IMR-90 (cell line): ENCODE data around the gene PDCD10. TPM values are rescaled to one million over a fixed set of nuclear protein-coding genes. Genes with fewer than 3 reads are reported as not detected.

Experiments
- ATAC-seq: fragments of 200-7000 bp; cut with Tn5 transposase; 2 replicates; pipeline ENCODE4 v1.9.1; 2020; ENCODE audit warnings: low read depth, mild to moderate bottlenecking, moderate library complexity
- BruUV-seq: library from RNA; stranded (reverse); fragments of 400-500 nt; replicated peaks from 2 replicates; lab custom pipeline; 2021; lab: Mats Ljungman, UMichigan
- CTCF ChIA-PET: fragments of 300-600 bp; formaldehyde crosslinking; extraction: SDS; loops from one replicate; lab custom pipeline; 2021; ENCODE audit warnings: antibody characterized with exemption; lab: Yijun Ruan, JAX
- POLR2A ChIA-PET: fragments of 300-600 bp; sonication (Branson Sonifier 250); formaldehyde crosslinking; loops from one replicate; lab custom pipeline; 2022; ENCODE audit warnings: antibody characterized with exemption; ENCODE audit not compliant: unreplicated experiment; lab: Charles Lee
- DNase-seq: peaks from one replicate; pipeline ENCODE4 v3.0.0; 2013
- H2AFZ ChIP-seq: replicated peaks from 2 replicates; pipeline ENCODE3; 2013; ENCODE audit warnings: low read length, mild to moderate bottlenecking; ENCODE audit not compliant: poor library complexity
- H2AK5ac ChIP-seq: 2 replicates; pipeline ENCODE4 v1.6.1; 2013; ENCODE audit warnings: low read depth, low read length, inconsistent platforms
- H2AK9ac ChIP-seq: replicated peaks from 2 replicates; pipeline ENCODE3; 2013; ENCODE audit warnings: mild to moderate bottlenecking, low read depth, low read length, moderate library complexity; ENCODE audit not compliant: poor library complexity
- H2BK120ac ChIP-seq: 2 replicates; pipeline ENCODE4 v1.6.1; 2013; ENCODE audit warnings: low read depth, low read length, inconsistent platforms
- H2BK15ac ChIP-seq: 3 replicates; pipeline ENCODE4 v1.6.1; 2013; ENCODE audit warnings: low read depth, low read length, inconsistent platforms
- H2BK20ac ChIP-seq: 2 replicates; pipeline ENCODE4 v1.6.1; 2013; ENCODE audit warnings: low read depth, mild to moderate bottlenecking, inconsistent platforms, low read length, moderate library complexity
- H2BK5ac ChIP-seq: 2 replicates; pipeline ENCODE4 v1.6.1; 2013; ENCODE audit warnings: mild to moderate bottlenecking, low read depth, low read length, inconsistent platforms; ENCODE audit not compliant: poor library complexity, severe bottlenecking
- H3K14ac ChIP-seq: replicated peaks from 2 replicates; pipeline ENCODE4 v1.6.1; 2013; ENCODE audit warnings: low read depth, low read length, inconsistent platforms
- H3K18ac ChIP-seq: 2 replicates; pipeline ENCODE4 v1.6.1; 2013; ENCODE audit warnings: low read depth, low read length, control low read depth
- H3K23ac ChIP-seq: 2 replicates; pipeline ENCODE4 v1.6.1; 2013; ENCODE audit warnings: low read depth, low read length, inconsistent platforms
- H3K27ac ChIP-seq: 2 replicates; pipeline ENCODE4 v1.5.1; 2013; ENCODE audit warnings: mild to moderate bottlenecking, control low read depth, low read length; ENCODE audit not compliant: insufficient read depth
- H3K27me3 ChIP-seq: 2 replicates; pipeline ENCODE4 v1.6.1; 2013; ENCODE audit warnings: low read length; ENCODE audit not compliant: control insufficient read depth, insufficient read depth
- H3K36me3 ChIP-seq: 2 replicates; pipeline ENCODE4 v1.6.1; 2013; ENCODE audit warnings: low read length, mixed read lengths; ENCODE audit not compliant: control insufficient read depth, insufficient read depth
- H3K4ac ChIP-seq: 2 replicates; pipeline ENCODE4 v1.6.1; 2013; ENCODE audit warnings: low read depth, low read length, inconsistent platforms
- H3K4me1 ChIP-seq: 2 replicates; pipeline ENCODE4 v1.6.1; 2013; ENCODE audit warnings: low read length, mixed read lengths; ENCODE audit not compliant: control insufficient read depth, insufficient read depth
- H3K4me2 ChIP-seq: 2 replicates; pipeline ENCODE4 v1.6.1; 2013; ENCODE audit warnings: low read depth, mild to moderate bottlenecking, control low read depth, low read length, moderate library complexity
- H3K4me3 ChIP-seq: 2 replicates; pipeline ENCODE4 v1.5.1; 2013; ENCODE audit warnings: low read depth, mild to moderate bottlenecking, control low read depth, low read length, moderate library complexity; ENCODE audit not compliant: insufficient read depth
- H3K56ac ChIP-seq: 2 replicates; pipeline ENCODE4 v1.6.1; 2013; ENCODE audit warnings: low read length, inconsistent platforms; ENCODE audit not compliant: insufficient read depth; ENCODE audit errors: extremely low read depth
- H3K79me1 ChIP-seq, 2 experiments: 2 replicates each; pipeline ENCODE4 v1.6.1; 2013; ENCODE audit warnings: low read length in 2 of 2, inconsistent platforms in 1 of 2, low read depth in 1 of 2
- H3K9ac ChIP-seq: 2 replicates; pipeline ENCODE4 v1.6.1; 2013; ENCODE audit warnings: low read depth, low read length, control low read depth
- H3K9me1 ChIP-seq: 2 replicates; pipeline ENCODE4 v1.6.1; 2013; ENCODE audit warnings: low read length, inconsistent platforms; ENCODE audit not compliant: insufficient read depth
- H3K9me3 ChIP-seq: 2 replicates; pipeline ENCODE4 v1.6.1; 2013; ENCODE audit warnings: low read length; ENCODE audit not compliant: control insufficient read depth, insufficient read depth
- H4K20me1 ChIP-seq: 2 replicates; pipeline ENCODE4 v1.6.1; 2013; ENCODE audit warnings: low read length, inconsistent platforms; ENCODE audit not compliant: insufficient read depth
- H4K5ac ChIP-seq: 2 replicates; pipeline ENCODE4 v1.6.1; 2013; ENCODE audit warnings: mild to moderate bottlenecking, low read depth, low read length, control low read depth
- H4K8ac ChIP-seq, 2 experiments: 2 replicates each; pipeline ENCODE4 v1.6.1; 2013; ENCODE audit warnings: low read depth in 2 of 2, low read length in 2 of 2, control low read depth in 1 of 2, inconsistent platforms in 1 of 2
- H4K91ac ChIP-seq: 2 replicates; pipeline ENCODE4 v1.6.1; 2013; ENCODE audit warnings: low read depth, low read length, inconsistent platforms; ENCODE audit not compliant: insufficient read depth
- CEBPB ChIP-seq: IDR thresholded peaks from 2 replicates; pipeline ENCODE4 v1.6.1; 2012; ENCODE audit warnings: low read depth, low read length, improper control_type of control experiment
- CHD1 ChIP-seq: IDR thresholded peaks from 2 replicates; pipeline ENCODE4 v1.6.1; 2012; ENCODE audit warnings: low read depth, low read length, improper control_type of control experiment
- CTCF ChIP-seq: conservative IDR thresholded peaks from 2 replicates; pipeline ENCODE4 v1.5.1; 2012; ENCODE audit warnings: mild to moderate bottlenecking, low read depth, low read length, improper control_type of control experiment
- ELK1 ChIP-seq: fragments of 150-350 bp; IDR thresholded peaks from 2 replicates; pipeline ENCODE4 v1.6.1; 2016; ENCODE audit warnings: low read depth, mild to moderate bottlenecking, low read length, moderate library complexity, borderline replicate concordance
- MXI1 ChIP-seq: IDR thresholded peaks from 2 replicates; pipeline ENCODE4 v1.6.1; 2012; ENCODE audit warnings: low read depth, mild to moderate bottlenecking, low read length, moderate library complexity, borderline replicate concordance
- NFE2L2 ChIP-seq: fragments of 150-350 bp; IDR thresholded peaks from 2 replicates; pipeline ENCODE4 v1.6.1; 2016; ENCODE audit warnings: low read depth, mild to moderate bottlenecking, low read length
- RFX5 ChIP-seq: IDR thresholded peaks from 2 replicates; pipeline ENCODE4 v1.8.0; 2012; ENCODE audit warnings: low read depth, mild to moderate bottlenecking, low read length, moderate library complexity
- WGBS, 2 experiments: methylation state at CpG; one replicate each; pipeline versions ENCODE4 v1.1.5 to v1.1.7; 2013; ENCODE audit warnings: missing lambda C conversion rate in 2 of 2; ENCODE audit not compliant: insufficient read length in 1 of 2; ENCODE audit errors: extremely low coverage in 2 of 2; 5-methylcytosine and 5-hydroxymethylcytosine counted together
- dilution Hi-C: fragments of 300-500 bp; cut with HindIII; formaldehyde crosslinking; loops from one replicate; pipeline ENCODE4 v1.14.3; 2018; ENCODE audit warnings: low sequenced_read_pairs; ENCODE audit not compliant: unreplicated experiment
- in situ Hi-C: fragments of 300-500 bp; cut with MboI; formaldehyde crosslinking; loops from 3 replicates; pipeline ENCODE4 v1.14.3; 2019; ENCODE audit warnings: low sequenced_read_pairs, inconsistent platforms, mixed read lengths
- intact Hi-C: fragments of 100-400 bp; cut with micrococcal nuclease; formaldehyde crosslinking; loops from 2 replicates; pipeline ENCODE4 v1.10.0; 2022
- polyA plus RNA-seq, 3 experiments: library from polyadenylated mRNA; depleted of rRNA; stranded (reverse); fragments of >200 nt; gene quantifications; 2 replicates each; pipeline ENCODE4 v1.2.3, GENCODE V29; 2012; ENCODE audit warnings: low replicate concordance in 1 of 3
- total RNA-seq: library from RNA; depleted of rRNA; stranded (reverse); fragments of >200 nt; gene quantifications from 2 replicates; pipeline ENCODE4 v1.2.3, GENCODE V29; 2012

Gene PDCD10
- total and polyA plus RNA-seq, 2 of the 4 experiments (the other 2 are of a cell fraction) = 36.7 to 47.3 TPM

DNA sequence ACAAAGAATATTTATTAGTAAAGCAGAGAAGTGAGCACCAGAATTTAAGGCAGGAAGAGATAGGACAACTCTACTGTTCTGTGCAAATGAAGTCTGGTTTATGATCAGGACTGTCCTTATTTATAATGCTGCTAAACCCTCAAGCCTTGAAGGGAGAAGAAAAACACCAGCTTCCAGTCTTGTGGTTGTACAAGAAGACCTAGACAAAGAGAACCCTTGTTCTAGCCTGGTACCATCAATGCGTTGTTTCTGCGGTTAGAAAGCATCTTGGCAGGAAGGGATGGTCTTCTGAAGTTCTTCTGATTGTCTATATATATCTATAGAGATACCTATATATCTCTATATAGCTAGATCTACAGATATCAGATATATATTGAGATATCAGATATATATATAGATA, 33.8 kb downstream of the PDCD10 start:
- Histone ChIP-seq H3K18ac (no peak overlapping the region), H4K91ac (no peak overlapping the region), H2AK9ac (no peak overlapping the region), H2AK5ac (no peak overlapping the region), H3K9me1 (no peaks in the 10 kb centered on the region), H3K4ac (no peak overlapping the region), H3K27me3 (no peaks in the 10 kb centered on the region), H2AFZ (no peak overlapping the region), H3K4me2 (no peak overlapping the region), H2BK20ac (no peak overlapping the region), H3K4me3 (no peak overlapping the region), H3K9me3 (no peaks in the 10 kb centered on the region), H3K9ac (no peak overlapping the region), H2BK5ac (no peak overlapping the region), H4K20me1 (no peaks in the 10 kb centered on the region; the same call in none of the 2 replicates), H3K23ac (no peak overlapping the region), H2BK120ac (no peak overlapping the region), H3K36me3 (no peaks in the 10 kb centered on the region), H4K5ac (no peak overlapping the region), H3K27ac (no peak overlapping the region), H4K8ac (no peak overlapping the region), H3K56ac (no peak overlapping the region), H3K79me1 (peaks cover 8 to 9% of the 10 kb centered on the region in 2 experiments), H2BK15ac (no peak overlapping the region), H3K14ac (no peak overlapping the region), H3K4me1 (peaks cover under 1% of the 10 kb centered on the region; the same call in 1 of the 2 replicates)
- ATAC-seq (no peak), DNase-seq (no peak)
- dilution Hi-C loops (no loop called here), in situ Hi-C loops (no loop called here), intact Hi-C loops (no loop called here)
- no CpG with 5 or more reads among the region's 2 CpGs for WGBS, 2 experiments
- ChIA-PET CTCF (interaction anchor here (0.5 to 0.8 kb wide), 3 partner anchors 15 to 1107 kb away, joined by 3 to 4 read pairs (median 4); no protein-coding TSS in a partner anchor), POLR2A (no interaction called here)
- no TSS peak for BruUV-seq
- no peak for TF ChIP-seq MXI1
- no peak for TF ChIP-seq NFE2L2
- TF ChIP-seq ELK1 = no peak
- TF ChIP-seq CHD1 = no peak
- TF ChIP-seq CEBPB = no peak
- TF ChIP-seq CTCF = no peak
- TF ChIP-seq RFX5 = no peak
